Measurements from ENCODE around the gene PARP1.

DNA sequence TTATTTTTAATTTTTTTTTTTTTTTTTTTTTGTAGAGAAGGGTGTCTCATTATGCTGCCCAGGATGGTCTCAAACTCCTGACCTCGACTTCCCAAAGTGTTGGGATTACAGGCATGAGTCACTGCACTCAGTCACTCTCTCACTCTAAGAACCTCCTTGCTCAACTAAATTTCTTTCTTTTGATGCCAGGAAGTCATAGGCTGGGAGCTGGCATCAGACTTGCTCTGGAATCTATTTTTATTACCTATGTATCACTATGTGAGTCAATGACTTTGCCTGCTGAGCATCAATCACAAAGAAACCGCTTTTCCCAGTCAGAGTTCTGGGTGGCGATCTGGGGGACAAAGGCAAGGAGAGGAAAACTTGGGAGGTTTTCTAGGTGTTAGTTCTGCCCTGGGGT, 35.5 kb upstream of the PARP1 start:
- TF ChIP-seq CTCF (IDR thresholded peaks at IDR 0.05; ENCODE audit: low read length) = no peak
- TF ChIP-seq EZH2 (IDR thresholded peaks at IDR 0.05; ENCODE audit: borderline replicate concordance, low read length) = no peak
